Cardiac septum (tissue), 1 donor: Measurements from ENCODE around the gene TTL. TPM values are rescaled to one million over a fixed set of nuclear protein-coding genes. Genes with fewer than 3 reads are reported as not detected.
A peak's percentile ranks its signal among the peaks of the same experiment; 100 is the strongest.
"Not testable (repeated sequence)": the region's sequence is repeated elsewhere in the genome, so short reads cannot be mapped to it uniquely, and the experiment has no call there.

Source experiments
- DNase-seq: peaks from one replicate; pipeline ENCODE4 v3.0.0-alpha.2; 2020; ENCODE audit warnings: low spot score
- intact Hi-C: fragments of 100-400 bp; cut with DNase I; formaldehyde crosslinking; loops from one replicate; pipeline ENCODE4 v1.14.0; 2022
- total RNA-seq: library from RNA; stranded (reverse); fragmentation: NEBNext Ultra II Directional; extraction: Animal tissue kit (Norgen Biotek cat#: 25700); gene quantifications from one replicate; pipeline ENCODE4 v1.2.1, GENCODE V29; 2021
- donor health status: DM: no; HTN: no; CAD: no.

The TTL gene
- total RNA-seq, 1 donor from 2014 or later: 54.1 TPM

DNA sequence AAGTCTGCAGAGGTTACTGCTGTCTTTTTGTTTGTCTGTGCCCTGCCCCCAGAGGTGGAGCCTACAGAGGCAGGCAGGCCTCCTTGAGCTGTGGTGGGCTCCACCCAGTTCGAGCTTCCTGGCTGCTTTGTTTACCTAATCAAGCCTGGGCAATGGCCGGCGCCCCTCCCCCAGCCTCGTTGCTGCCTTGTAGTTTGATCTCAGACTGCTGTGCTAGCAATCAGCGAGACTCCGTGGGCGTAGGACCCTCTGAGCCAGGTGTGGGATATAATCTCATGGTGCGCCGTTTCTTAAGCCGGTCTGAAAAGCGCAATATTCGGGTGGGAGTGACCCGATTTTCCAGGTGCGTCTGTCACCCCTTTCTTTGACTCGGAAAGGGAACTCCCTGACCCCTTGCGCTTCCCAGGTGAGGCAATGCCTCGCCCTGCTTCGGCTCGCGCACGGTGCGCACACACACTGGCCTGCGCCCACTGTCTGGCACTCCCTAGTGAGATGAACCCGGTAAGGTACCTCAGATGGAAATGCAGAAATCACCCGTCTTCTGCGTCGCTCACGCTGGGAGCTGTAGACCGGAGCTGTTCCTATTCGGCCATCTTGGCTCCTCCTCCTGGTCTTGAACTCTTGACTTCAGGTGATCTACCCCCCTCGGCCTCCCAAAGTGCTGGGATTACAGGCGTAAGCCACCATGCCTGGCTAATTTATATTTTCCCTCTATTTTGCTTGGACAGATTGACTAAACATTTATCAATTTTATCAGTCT is 27.5 kb downstream of the TTL start:
- DNase-seq, intact Hi-C loops: not testable (repeated sequence)

DNA sequence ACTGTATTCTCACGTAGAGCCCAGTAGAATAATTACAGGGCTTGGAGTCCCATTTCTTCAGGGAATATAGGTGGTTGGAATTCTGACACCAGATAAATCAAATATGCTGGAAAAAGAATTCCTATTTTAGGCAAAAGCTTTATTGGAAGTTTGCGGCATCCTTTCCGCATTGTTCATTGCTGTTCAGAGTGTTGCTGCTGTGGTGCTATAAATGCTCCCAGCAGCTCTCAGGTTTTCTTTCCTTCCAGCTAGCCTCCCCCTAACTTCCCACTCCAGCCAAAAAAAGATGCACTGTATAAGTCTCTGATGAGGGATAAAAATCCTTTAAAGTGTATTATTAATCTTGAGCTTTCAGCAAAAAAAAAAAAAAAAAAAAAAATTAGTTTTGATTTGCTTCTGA is 34.8 kb downstream of the TTL start:
- no peak for DNase-seq
- intact Hi-C loops: no loop called here

DNA sequence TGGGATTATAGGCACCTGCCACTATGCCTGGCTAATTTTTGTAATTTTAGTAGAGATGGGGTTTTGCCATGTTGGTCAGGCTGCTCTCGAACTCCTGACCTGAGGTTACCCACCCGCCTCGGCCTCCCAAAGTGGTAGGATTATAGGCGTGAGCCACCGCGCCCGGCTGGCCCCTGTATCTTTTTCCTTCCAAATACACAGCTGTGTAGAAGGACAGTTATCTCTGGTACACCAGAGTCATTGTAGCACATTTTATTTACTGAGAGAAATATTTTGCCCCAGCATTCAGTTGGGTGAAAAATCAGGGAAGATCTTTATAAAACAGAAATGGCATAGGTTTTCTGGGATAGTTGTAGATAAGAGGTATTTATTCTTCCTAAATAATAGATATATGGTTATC is 36.9 kb downstream of the TTL start:
- no peak for DNase-seq
- intact Hi-C loops: no loop called here

DNA sequence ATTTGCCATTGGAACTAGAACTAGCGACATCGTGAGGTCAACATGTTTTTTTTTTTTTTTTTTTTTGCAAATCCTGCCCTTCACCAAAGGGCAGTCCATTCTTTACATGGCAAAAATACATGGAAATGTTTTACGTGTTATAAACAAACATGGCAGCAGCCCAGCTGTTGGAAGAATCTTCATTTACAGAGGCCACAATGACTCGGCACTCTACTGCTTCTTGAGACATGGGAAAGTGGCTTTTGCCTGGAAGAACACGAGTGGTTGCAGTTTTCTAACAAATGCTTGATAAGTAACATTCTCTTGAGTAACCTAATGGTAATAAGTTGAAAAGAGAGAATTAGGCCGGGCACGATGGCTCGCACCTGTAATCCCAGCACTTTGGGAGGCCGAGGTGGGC is 37.5 kb downstream of the TTL start:
- no peak for DNase-seq
- intact Hi-C loops: no loop called here

DNA sequence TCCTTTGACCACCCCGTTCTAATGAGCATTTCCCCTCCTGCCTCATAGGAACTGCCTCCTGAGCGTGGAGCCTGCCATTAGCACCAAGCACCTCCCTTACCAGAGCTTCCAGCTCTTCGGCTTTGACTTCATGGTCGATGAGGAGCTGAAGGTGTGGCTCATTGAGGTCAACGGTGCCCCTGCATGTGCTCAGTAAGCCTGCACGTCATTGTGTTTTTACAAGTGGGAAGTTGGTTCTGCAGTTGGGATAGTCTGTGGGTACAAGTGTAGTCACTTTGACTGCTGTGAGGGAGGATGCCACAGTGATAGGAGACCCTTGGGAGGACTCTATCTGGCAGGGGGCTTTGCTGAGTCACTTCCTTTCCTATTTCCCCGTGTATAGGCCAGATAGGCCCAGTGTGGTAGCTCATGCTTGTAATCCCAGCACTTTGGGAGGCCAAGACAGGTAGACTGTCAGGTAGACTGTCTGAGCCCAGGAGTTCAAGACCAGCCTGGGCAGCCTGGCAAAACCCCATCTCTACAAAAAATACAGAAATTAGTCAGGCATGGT is 38.4 kb downstream of the TTL start:
- intact Hi-C loops: no loop called here
- no peak for DNase-seq

DNA sequence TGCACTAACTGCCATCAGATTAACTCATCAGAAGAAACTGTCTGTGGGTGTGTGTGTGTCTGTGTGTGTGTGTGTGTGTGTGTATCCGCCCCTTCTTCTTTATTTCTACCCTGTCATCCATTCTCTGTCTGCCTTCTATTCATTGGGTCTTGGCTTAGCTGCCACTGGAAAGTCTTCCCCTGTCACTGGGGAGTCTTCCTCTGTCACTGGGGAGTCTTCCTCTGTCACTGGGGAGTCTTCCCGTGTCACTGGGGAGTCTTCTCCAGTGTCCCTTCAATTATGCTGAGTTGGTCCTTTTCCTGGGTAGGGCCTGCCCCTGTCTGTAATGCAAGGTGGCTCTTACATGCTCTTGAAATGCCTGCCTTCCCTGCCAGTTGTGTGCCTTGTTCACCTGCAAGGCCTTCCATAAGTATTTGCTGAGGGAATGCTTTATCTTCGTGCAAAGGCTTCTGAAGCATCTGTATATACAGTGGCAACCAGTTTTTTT is 41.4 kb downstream of the TTL start:
- DNase-seq: no peak
- intact Hi-C loops: no loop called here

DNA sequence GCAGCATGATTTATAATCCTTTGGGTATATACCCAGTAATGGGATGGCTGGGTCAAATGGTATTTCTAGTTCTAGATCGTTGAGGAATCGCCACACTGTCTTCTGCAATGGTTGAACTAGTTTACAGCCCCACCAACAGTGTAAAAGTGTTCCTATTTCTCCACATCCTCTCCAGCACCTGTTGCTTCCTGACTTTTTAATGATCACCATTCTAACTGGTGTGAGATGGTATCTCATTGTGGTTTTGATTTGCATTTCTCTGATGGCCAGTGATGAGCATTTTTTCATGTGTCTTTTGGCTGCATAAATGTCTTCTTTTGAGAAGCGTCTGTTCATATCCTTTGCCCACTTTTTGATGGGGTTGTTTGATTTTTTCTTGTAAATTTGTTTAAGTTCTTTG is 42.3 kb downstream of the TTL start:
- intact Hi-C loops: not testable (repeated sequence)

DNA sequence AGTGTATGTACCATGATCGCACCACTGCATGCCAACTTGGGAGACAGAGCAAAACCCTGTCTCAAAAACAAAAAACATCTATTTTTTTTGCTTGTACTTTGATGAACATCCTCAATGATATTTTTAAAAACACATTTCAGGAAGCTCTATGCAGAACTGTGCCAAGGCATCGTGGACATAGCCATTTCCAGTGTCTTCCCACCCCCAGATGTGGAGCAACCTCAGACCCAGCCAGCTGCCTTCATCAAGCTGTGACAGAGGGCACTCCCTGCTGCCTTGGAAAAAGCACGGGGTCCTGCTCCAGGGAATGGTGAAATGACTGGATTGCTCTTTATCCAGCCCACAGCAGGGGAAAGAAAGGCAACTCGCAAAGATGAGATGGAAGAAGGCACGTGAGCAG is 46.6 kb downstream of the TTL start:
- intact Hi-C loops: no loop called here
- DNase-seq: no peak

More for the DNA sequence above, 42.3 kb downstream of the TTL start:
- DNase-seq: not testable (repeated sequence)

DNA sequence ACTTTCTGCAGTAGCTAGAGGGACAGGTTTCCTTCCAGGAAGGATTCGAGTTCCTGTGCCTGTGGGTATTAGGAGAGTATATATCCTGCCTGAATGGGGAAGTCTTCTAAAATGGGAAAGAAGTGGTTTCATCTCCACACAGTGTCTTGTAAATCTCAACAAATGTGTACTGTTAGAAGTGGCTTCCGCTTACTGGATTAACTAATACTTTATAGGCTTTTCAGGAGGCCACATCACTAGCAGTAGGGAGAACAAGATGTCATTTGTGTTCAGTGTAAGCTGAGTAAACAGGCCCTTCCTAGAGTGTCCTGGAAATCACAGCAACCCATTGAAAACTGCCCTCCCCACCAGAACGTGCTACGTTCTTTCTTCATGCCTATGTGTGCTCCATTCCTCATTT is 47.8 kb downstream of the TTL start:
- intact Hi-C loops: no loop called here

DNA sequence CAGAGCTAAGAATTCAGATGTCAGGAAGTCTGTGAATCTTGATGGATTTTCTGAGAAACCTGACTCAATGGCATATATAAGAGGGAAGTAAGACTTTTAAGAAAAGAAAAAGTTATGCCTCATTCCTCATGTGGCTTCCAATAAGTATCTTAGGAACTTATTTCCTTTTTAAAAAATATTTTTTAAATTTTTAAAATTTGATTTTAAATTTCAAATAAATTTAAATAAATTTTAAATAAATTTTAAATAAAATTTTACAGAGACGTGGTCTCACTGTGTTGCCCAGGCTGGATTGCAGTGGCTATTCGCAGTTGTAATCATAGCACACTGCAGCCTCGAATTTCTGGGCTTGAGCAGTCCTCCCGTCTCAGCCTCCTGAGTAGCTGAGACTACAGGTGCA is 48.8 kb downstream of the TTL start:
- intact Hi-C loops: no loop called here
- DNase-seq: no peak

More for the DNA sequence above, 47.8 kb downstream of the TTL start:
- DNase-seq: no peak

DNA sequence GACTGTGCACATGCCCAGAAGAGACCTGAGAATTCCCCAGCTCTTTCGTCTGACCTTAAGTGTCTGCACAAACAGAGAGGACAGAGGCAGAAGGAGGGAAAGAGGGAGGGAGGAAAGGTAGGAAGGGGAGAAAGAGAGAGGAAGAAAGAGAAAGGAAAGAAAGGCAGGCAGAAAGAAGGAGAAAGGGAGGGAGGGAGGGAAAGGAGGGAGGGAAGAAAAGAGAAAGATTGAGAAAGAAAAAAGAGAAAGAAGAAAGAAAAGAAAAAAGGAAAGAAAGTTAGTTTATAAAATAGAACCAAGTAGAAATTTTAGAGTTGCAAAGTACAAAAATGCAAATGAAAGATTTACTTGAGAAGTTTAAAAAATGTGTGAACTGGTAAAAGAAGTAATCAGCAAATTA is 52.9 kb downstream of the TTL start:
- DNase-seq: no peak
- intact Hi-C loops: no loop called here

DNA sequence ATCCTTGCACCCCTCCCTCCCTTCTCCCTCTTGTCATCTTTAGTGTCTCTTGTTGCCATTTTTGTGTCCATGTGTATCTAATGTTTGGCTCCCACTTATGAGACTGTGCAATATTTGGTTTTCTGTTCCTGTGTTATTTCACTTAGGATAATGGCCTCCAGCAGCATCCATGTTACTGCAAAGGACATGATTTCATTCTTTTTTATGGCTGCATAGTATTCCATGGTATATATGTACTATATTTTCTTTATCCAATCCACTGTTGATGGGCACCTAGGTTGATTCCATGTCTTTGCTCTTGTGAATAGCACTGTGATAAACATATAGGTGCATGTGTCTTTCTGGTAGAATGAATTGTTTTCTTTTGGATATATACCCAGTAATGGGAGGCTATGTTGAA is 54.7 kb downstream of the TTL start:
- intact Hi-C loops, DNase-seq: not testable (repeated sequence)

DNA sequence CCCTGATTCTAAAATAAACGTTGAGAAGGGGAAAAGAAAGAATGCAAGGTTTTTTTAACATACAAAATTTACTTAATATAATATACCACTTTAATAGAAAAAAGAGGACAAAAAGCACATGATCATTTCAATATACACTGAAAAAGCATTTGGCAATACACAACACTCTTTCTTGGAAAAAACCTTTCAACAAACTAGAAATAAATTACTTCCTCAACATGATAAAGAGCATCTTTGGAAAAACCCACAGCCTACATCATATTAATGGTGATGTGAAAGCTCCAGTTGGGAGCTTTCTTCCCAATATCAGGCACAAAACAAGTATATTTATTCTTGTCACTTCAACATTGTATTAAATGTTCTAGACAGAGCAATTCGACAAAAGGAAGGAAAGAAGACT is 57.4 kb downstream of the TTL start:
- DNase-seq: no peak
- intact Hi-C loops: no loop called here

DNA sequence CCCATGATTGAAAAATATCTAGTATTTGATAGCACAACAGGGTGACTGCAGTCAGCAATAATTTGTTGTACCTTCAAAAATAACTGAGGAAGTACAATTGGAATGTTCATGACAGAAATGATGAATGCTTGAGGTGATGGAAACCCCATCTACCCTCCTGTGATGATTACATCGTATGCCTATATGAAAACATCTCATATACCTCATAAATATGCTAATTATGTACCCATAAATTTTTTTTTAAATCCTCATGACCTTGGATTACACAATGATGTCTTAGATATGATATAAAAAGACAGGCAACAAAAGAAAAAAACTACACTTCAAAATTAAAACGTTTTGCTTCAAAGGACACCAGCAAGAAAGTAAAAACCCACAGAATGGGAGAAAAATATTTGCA is 59.0 kb downstream of the TTL start:
- no peak for DNase-seq
- intact Hi-C loops: loop anchor here (5.0 kb wide), 1 partner anchor 59 kb away; the partner anchor contains the start of gene TTL

DNA sequence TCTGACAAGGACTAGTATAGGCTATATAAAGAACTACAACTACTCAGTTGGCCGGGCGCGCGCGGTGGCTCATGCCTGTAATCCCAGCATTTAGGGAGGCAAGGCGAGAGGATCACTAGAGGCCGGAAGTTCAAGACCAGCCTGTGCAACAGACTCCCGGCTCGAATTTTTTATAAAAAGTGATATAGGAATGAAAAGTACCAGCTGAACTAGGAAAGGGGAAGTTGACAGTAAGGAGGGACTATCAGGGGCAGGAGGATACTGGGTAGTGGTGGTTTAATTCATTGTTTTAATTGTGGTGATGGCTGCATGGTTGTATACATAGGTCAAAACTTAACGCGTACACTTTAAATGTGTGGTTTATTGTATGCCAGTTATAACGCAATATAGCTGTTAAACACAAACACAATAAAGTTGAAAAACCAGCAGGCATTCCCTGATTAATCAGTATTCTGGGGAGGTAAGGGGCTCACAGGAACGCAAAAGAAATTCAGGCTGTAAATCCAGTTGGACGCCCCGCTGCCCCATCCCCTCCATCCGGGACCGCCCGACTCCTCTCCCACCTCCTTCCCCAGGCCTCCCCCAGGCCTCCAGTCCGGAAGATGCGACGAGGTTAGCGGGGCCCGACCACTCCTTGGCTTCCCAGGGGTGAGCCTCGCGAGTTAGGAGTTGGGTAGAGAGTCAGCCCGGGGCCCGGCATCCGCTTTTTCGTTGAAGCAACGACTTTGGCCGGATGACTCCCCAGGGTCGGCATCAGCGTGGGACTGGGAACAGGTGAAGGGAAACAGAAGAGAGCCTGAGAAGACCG is 59.6 kb downstream of the TTL start:
- DNase-seq: no peak
- intact Hi-C loops: loop anchor here (1.0 to 5.0 kb wide), 2 partner anchors 43 to 59 kb away; partner anchors contain the start of genes CHCHD5 and TTL

DNA sequence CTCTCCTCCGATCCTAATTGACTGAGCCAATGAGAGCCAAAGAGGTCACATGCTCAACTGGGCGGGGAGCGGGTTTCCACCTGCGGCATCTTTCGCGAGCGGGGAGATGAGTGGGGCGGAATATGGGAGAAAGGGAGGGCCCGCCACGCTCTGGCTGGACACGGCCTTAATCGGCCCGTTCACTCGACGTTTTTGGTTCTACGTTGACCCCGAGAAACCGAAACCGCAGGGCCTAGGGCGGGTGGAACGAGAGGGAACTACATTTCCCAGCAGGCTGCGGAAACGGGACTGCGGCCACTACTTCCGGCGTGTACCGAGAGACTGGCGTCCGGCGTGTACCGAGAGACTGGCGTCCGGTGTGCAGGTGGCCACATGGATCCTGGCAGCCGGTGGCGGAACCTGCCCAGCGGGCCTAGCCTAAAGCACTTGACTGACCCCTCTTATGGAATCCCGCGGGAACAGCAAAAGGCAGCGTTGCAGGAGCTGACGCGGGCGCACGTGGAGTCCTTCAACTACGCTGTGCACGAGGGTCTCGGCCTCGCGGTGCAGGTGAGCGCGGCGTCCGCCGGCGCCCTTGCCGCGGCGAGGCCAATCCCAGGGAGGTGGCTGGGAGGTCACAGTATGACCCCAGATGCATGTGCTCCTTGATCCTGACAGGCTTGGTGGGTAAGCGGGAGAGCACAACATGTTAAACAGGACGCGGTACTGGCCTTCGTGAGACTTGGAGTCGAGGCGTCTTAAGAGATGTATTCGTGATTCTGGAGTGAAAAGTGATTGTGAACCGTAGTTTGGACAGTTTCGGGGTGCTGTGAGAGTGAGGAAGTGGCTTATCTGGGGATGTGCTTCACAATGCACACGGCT is 60.4 kb downstream of the TTL start, which contains the start of gene POLR1B:
POLR1B (plus strand) TSS at position 343 of the 861 bp plus-strand sequence; CDS start at position 373, 30 bp downstream.
- peak; percentile 91 for DNase-seq
- intact Hi-C loops: loop anchor here (1.0 to 5.0 kb wide), 2 partner anchors 42 to 60 kb away; partner anchors contain the start of genes CHCHD5 and TTL

DNA sequence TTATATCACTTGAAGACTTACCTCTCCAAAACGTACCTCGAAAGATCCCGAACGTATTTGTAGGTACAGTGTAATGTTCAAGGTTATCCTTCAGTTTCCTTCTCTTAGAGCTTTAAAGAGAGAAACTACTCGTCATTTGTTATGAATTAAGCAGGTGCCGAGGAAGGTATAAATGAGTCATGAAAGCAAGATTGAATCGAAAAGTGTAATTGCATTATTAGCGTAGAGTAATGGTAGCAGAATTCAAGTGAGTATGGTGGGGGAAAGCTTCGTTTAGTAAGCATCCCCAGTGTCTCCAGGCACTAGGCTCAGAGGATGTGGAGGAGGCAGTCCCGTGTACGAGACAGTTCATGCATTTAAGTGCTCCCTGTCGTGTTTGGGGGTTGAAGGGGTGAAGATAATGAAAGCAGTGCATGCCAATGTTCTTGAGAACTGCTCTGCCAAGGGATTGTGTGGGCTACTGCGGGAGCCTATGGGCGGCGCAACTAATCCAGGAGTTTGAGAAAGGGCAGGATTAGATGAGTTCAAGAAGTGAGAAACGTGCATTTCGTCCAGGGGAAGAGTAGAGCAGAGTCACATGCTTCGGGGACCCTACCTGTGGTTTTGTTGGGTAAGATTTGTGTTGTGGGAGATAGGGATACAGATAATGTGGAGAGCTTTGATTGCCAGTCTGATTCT is 61.2 kb downstream of the TTL start:
- DNase-seq: no peak
- intact Hi-C loops: loop anchor here (1.0 to 5.0 kb wide), 2 partner anchors 41 to 61 kb away; partner anchors contain the start of genes CHCHD5 and TTL

DNA sequence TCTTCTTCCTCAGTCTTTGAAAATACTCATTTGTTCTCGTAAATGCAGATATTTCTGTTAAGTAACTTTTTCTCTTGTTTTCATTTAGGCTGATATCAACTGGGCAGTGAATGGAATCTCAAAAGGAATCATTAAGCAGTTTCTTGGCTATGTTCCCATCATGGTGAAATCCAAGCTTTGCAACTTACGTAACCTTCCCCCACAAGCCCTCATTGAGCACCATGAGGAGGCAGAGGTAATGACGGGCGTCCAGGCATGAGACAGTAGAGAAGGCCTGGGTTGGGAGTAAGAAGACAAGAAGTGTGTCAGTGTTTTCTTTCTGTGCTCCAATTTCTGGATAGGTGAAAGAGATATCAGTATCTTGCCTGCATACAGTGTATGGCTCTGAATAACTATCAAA is 65.4 kb downstream of the TTL start:
- no peak for DNase-seq
- intact Hi-C loops: no loop called here

DNA sequence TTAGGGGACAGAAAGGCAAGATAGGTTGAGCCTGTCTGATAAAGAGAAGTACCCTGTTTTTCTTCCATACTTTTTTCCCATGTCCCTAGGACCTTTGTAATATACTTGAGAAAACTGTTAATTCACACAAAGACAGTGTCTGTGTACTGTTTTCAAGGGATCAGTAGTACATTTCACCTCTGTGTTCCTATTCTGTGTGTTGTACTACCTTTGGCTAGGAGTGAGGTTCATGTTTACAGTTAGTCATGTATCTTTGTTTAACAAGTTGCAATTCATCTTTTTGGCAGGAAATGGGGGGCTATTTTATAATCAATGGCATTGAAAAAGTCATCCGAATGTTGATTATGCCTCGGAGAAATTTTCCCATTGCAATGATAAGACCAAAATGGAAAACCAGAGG is 67.0 kb downstream of the TTL start:
- no peak for DNase-seq
- intact Hi-C loops: no loop called here
